Osteoblast (primary cell): ENCODE data around the gene SECTM1. TPM values are rescaled to one million over a fixed set of nuclear protein-coding genes. Genes with fewer than 3 reads are reported as not detected.

Source experiments
- DNase-seq: peaks from one replicate; pipeline ENCODE4 v3.0.0; 2011; ENCODE audit warnings: low spot score, mixed read lengths; ENCODE audit not compliant: insufficient read length; ENCODE audit errors: missing footprints
- H2AFZ ChIP-seq: 2 replicates; pipeline ENCODE4 v1.6.0; 2011; ENCODE audit warnings: mild to moderate bottlenecking, low read length
- H3K27ac ChIP-seq: 2 replicates; pipeline ENCODE4 v1.5.1; 2011; ENCODE audit warnings: mild to moderate bottlenecking, low read depth, low read length, moderate library complexity
- H3K27me3 ChIP-seq: 2 replicates; pipeline ENCODE4 v1.6.0; 2012; ENCODE audit warnings: mild to moderate bottlenecking, control low read depth, inconsistent platforms, low read length, moderate library complexity; ENCODE audit not compliant: insufficient read depth
- H3K36me3 ChIP-seq: 2 replicates; pipeline ENCODE4 v1.5.1; 2011; ENCODE audit warnings: mild to moderate bottlenecking, low read length, control low read depth, moderate library complexity; ENCODE audit not compliant: insufficient read depth
- H3K4me1 ChIP-seq: 2 replicates; pipeline ENCODE4 v1.5.1; 2011; ENCODE audit warnings: mild to moderate bottlenecking, low read length, control low read depth, moderate library complexity; ENCODE audit not compliant: insufficient read depth
- H3K4me2 ChIP-seq: 2 replicates; pipeline ENCODE4 v1.6.0; 2011; ENCODE audit warnings: mild to moderate bottlenecking, low read length; ENCODE audit not compliant: insufficient read depth
- H3K4me3 ChIP-seq: fragments of 200-600 bp; sonication (generic); 3 replicates; pipeline ENCODE4 v1.5.1; 2012; ENCODE audit warnings: mild to moderate bottlenecking, low read length, inconsistent platforms; ENCODE audit not compliant: insufficient read depth
- H3K79me2 ChIP-seq: 2 replicates; pipeline ENCODE4 v1.6.0; 2012; ENCODE audit warnings: mild to moderate bottlenecking, low read length, control low read depth, inconsistent platforms; ENCODE audit not compliant: insufficient read depth
- H3K9me3 ChIP-seq: 2 replicates; pipeline ENCODE4 v1.5.1; 2011; ENCODE audit warnings: low read depth, low read length, control low read depth
- H4K20me1 ChIP-seq: 2 replicates; pipeline ENCODE4 v1.6.0; 2012; ENCODE audit warnings: mild to moderate bottlenecking, low read length, control low read depth; ENCODE audit not compliant: insufficient read depth
- total RNA-seq: library from RNA; depleted of rRNA; stranded (reverse); fragments of >200 nt; gene quantifications from 2 replicates; pipeline ENCODE4 v1.2.3, GENCODE V29; 2012
- TF ChIP-seq, protein P1 (sequence below): IDR thresholded peaks from 2 replicates; pipeline ENCODE4 v1.5.1; 2011; ENCODE audit warnings: mild to moderate bottlenecking, low read depth, low read length, moderate library complexity; ENCODE audit errors: extremely low read depth

Gene SECTM1
- total RNA-seq, 1 donor = 5.8 TPM

- H3K4me2 ChIP-seq = no peak overlapping the region
- H3K27ac ChIP-seq = no peak overlapping the region
- H3K4me1 ChIP-seq = peaks cover 5% of the 10 kb centered on the region
- H4K20me1 ChIP-seq = no peaks in the 10 kb centered on the region
- DNase-seq = no peak
- peaks cover 16% of the 10 kb centered on the region for H3K27me3 ChIP-seq
- no peaks in the 10 kb centered on the region for H3K9me3 ChIP-seq
- H2AFZ ChIP-seq = no peak overlapping the region
- no peaks in the 10 kb centered on the region for H3K79me2 ChIP-seq
- no peak overlapping the region for H3K4me3 ChIP-seq
- no peaks in the 10 kb centered on the region for H3K36me3 ChIP-seq
- TF ChIP-seq, protein P1, sequence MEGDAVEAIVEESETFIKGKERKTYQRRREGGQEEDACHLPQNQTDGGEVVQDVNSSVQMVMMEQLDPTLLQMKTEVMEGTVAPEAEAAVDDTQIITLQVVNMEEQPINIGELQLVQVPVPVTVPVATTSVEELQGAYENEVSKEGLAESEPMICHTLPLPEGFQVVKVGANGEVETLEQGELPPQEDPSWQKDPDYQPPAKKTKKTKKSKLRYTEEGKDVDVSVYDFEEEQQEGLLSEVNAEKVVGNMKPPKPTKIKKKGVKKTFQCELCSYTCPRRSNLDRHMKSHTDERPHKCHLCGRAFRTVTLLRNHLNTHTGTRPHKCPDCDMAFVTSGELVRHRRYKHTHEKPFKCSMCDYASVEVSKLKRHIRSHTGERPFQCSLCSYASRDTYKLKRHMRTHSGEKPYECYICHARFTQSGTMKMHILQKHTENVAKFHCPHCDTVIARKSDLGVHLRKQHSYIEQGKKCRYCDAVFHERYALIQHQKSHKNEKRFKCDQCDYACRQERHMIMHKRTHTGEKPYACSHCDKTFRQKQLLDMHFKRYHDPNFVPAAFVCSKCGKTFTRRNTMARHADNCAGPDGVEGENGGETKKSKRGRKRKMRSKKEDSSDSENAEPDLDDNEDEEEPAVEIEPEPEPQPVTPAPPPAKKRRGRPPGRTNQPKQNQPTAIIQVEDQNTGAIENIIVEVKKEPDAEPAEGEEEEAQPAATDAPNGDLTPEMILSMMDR = no peak
These were observed 6.3 kb downstream of the SECTM1 start for GRCh38 chr17:82327289-82327688.

DNA sequence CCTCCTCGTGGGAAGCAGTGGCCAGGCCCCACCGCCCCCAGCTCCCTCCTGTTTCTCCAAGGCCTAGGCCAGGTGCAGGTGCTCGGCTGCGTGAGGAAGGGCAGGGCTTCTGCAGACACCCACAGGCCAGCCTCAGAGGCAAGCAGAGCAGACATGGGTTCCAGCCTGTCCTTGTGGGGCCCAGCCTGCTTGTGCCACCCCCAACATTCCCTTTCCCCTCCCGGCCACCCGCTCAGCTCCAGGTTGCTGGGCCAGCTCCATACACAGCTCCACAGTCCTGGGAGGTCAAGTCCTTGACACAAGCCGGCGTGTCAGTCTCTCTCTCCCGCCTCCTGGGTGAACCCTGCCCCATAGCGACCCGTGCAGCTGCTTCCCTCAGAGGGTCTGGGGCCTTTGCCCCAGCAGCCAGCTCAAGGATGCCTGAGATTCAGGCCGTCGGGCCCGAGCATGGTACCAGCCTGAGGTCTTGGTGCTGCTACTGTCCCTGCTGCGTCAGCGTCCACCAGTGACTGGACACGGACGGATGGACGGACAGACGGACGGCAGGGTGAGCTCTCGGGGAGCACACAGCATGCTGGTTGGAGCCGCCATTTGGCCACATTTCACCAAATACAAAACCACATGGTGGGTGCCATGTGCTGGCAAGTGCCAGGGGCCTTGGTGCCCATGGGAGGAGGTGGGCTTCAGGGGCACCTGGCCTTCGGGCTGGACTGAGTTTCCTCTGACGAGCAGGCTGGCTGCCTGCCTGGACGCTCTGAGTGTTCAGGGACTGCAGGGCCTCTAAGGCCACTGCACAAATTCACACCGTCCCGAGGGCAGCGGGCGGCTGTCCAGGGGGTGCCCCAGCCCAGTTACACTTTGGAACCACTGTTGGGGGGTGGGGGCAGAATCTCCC lies 8.0 kb downstream of the SECTM1 start:
- Histone ChIP-seq H3K27me3 (peaks cover 15% of the 10 kb centered on the region), H2AFZ (no peak overlapping the region), H3K9me3 (no peaks in the 10 kb centered on the region), H3K36me3 (no peaks in the 10 kb centered on the region), H3K4me3 (no peak overlapping the region), H3K4me1 (peaks cover 3% of the 10 kb centered on the region), H3K4me2 (no peak overlapping the region), H3K79me2 (no peaks in the 10 kb centered on the region), H4K20me1 (no peaks in the 10 kb centered on the region), H3K27ac (no peak overlapping the region)
- DNase-seq = peak; percentile 91
- TF ChIP-seq, protein P1 = no peak

- no peak overlapping the region for H3K27ac ChIP-seq
- peaks cover 9% of the 10 kb centered on the region for H3K27me3 ChIP-seq
- TF ChIP-seq, protein P1 = no peak
- no peak overlapping the region for H3K4me3 ChIP-seq
- H3K9me3 ChIP-seq = no peaks in the 10 kb centered on the region
- no peaks in the 10 kb centered on the region for H3K79me2 ChIP-seq
- no peaks in the 10 kb centered on the region for H4K20me1 ChIP-seq
- peak; percentile 86 for DNase-seq
- no peaks in the 10 kb centered on the region for H3K36me3 ChIP-seq
- H3K4me1 ChIP-seq = no peaks in the 10 kb centered on the region
- H3K4me2 ChIP-seq = no peak overlapping the region
- H2AFZ ChIP-seq = no peak overlapping the region
These were observed 8.8 kb downstream of the SECTM1 start for GRCh38 chr17:82324566-82325285.
